Spinal cord (tissue), 10 donors: ENCODE results near the gene LST1. TPM values are rescaled to one million over a fixed set of nuclear protein-coding genes. Genes with fewer than 3 reads are reported as not detected.

Experiments
- DNase-seq, 6 donors: peaks; one replicate each; pipeline versions ENCODE4 v3.0.0 to v3.0.0-alpha.2; 2013 to 2015; ENCODE audit warnings: low spot score in 6 of 6, low read depth in 4 of 6
- H3K27ac ChIP-seq: one replicate; pipeline ENCODE4 v1.5.1; 2013; ENCODE audit warnings: low read depth, low read length, control low read depth
- H3K27me3 ChIP-seq: one replicate; pipeline ENCODE4 v1.6.1; 2013; ENCODE audit warnings: low read length; ENCODE audit not compliant: control insufficient read depth, insufficient read depth
- H3K36me3 ChIP-seq: one replicate; pipeline ENCODE4 v1.6.1; 2013; ENCODE audit warnings: low read length; ENCODE audit not compliant: control insufficient read depth, insufficient read depth
- H3K4me1 ChIP-seq: one replicate; pipeline ENCODE4 v1.6.1; 2013; ENCODE audit warnings: low read length; ENCODE audit not compliant: control insufficient read depth, insufficient read depth
- H3K4me3 ChIP-seq: one replicate; pipeline ENCODE4 v1.5.1; 2013; ENCODE audit warnings: low read depth, low read length, control low read depth
- H3K9me3 ChIP-seq: one replicate; pipeline ENCODE4 v1.6.1; 2013; ENCODE audit warnings: low read length; ENCODE audit not compliant: control insufficient read depth, insufficient read depth
- WGBS: methylation state at CpG from one replicate; pipeline ENCODE4 v1.1.5; 2013; ENCODE audit warnings: missing lambda C conversion rate; ENCODE audit not compliant: insufficient coverage; 5-methylcytosine and 5-hydroxymethylcytosine counted together
- polyA plus RNA-seq, 2 donors: library from polyadenylated mRNA; unstranded; fragments of 120-200 nt; gene quantifications; one replicate each; pipeline ENCODE4 v1.2.1, GENCODE V29; 2013; ENCODE audit not compliant: insufficient read length in 2 of 2
- total RNA-seq, 2 donors: library from RNA; depleted of rRNA in 1 of 2; stranded (reverse); fragments of 120-200 nt in 1 of 2; fragments of >200 nt in 1 of 2; gene quantifications; one replicate each; pipeline versions ENCODE4 v1.2.3 to v1.2.4, GENCODE V29; 2013 to 2014
- donor health status: healthy.

Gene LST1
- total and polyA plus RNA-seq, 4 donors, result 9.0 to 15.2 (median 11.7) TPM

GRCh38 chr6:31579546-31580437 is 6.3 kb upstream of the LST1 start:
- H3K27ac ChIP-seq, result no peak overlapping the region
- peaks cover 22% of the 10 kb centered on the region for H3K4me1 ChIP-seq
- no peaks in the 10 kb centered on the region for H3K36me3 ChIP-seq
- 86% methylated on average over 2 of the region's 8 CpGs for WGBS
- H3K4me3 ChIP-seq, result no peak overlapping the region
- no peaks in the 10 kb centered on the region for H3K9me3 ChIP-seq
- DNase-seq, result no peak
- peaks cover 2% of the 10 kb centered on the region for H3K27me3 ChIP-seq

- H3K4me1 ChIP-seq, result peaks cover 22% of the 10 kb centered on the region
- peak overlapping the region; percentile 85 for H3K27ac ChIP-seq
- no peaks in the 10 kb centered on the region for H3K36me3 ChIP-seq
- H3K27me3 ChIP-seq, result peaks cover 2% of the 10 kb centered on the region
- no peak for DNase-seq
- 38% methylated on average over 11 of the region's 11 CpGs for WGBS
- H3K4me3 ChIP-seq, result peak overlapping the region; percentile 88
- H3K9me3 ChIP-seq, result no peaks in the 10 kb centered on the region
Measured at GRCh38 chr6:31580438-31580740, 5.7 kb upstream of the LST1 start.

- peak; percentile 38 to 94 (median 64) for DNase-seq
- peak overlapping the region; percentile 85 for H3K27ac ChIP-seq
- peaks cover 2% of the 10 kb centered on the region for H3K27me3 ChIP-seq
- peaks cover 22% of the 10 kb centered on the region for H3K4me1 ChIP-seq
- no peaks in the 10 kb centered on the region for H3K36me3 ChIP-seq
- no peaks in the 10 kb centered on the region for H3K9me3 ChIP-seq
- peak overlapping the region; percentile 88 for H3K4me3 ChIP-seq
- WGBS, result under 1% methylated on average over 59 of the region's 62 CpGs
Measured at GRCh38 chr6:31580807-31581433, 5.2 kb upstream of the LST1 start.

- Histone ChIP-seq H3K36me3 (no peaks in the 10 kb centered on the region), H3K4me3 (peak overlapping the region; percentile 88), H3K27ac (peak overlapping the region; percentile 85), H3K9me3 (no peaks in the 10 kb centered on the region), H3K4me1 (peaks cover 23% of the 10 kb centered on the region), H3K27me3 (peaks cover 2% of the 10 kb centered on the region)
- DNase-seq, result no peak
- 23% methylated on average over 12 of the region's 21 CpGs for WGBS
Measured at GRCh38 chr6:31581434-31582229, 4.4 kb upstream of the LST1 start.

- 88% methylated on average over 2 of the region's 3 CpGs for WGBS
- Histone ChIP-seq H3K9me3 (no peaks in the 10 kb centered on the region), H3K27me3 (peaks cover 2% of the 10 kb centered on the region), H3K27ac (peak within 1 kb of the TSS; percentile 85), H3K36me3 (no peaks in the 10 kb centered on the region), H3K4me1 (peaks cover 29% of the 10 kb centered on the region), H3K4me3 (peak within 1 kb of the TSS; percentile 88)
- DNase-seq, result no peak
Measured at GRCh38 chr6:31582230-31582643, 3.8 kb upstream of the LST1 start, which contains the start of gene LTB. Gene LTB, minus strand, starts transcription at chr6:31582424. Its CDS starts 7 bp downstream, at chr6:31582417.

- Histone ChIP-seq H3K9me3 (no peaks in the 10 kb centered on the region), H3K4me1 (peaks cover 40% of the 10 kb centered on the region), H3K27me3 (peaks cover 2% of the 10 kb centered on the region), H3K27ac (no peak overlapping the region), H3K36me3 (no peaks in the 10 kb centered on the region), H3K4me3 (no peak overlapping the region)
- 55% methylated on average over 2 of the region's 2 CpGs for WGBS
- no peak for DNase-seq
Measured at GRCh38 chr6:31585491-31585890, 586 bp upstream of the LST1 start.

GRCh38 chr6:31586599-31587281 is 663 bp downstream of the LST1 start:
- Histone ChIP-seq H3K27me3 (no peaks in the 10 kb centered on the region), H3K4me3 (no peak overlapping the region), H3K27ac (no peak overlapping the region), H3K4me1 (peaks cover 30% of the 10 kb centered on the region), H3K9me3 (no peaks in the 10 kb centered on the region), H3K36me3 (no peaks in the 10 kb centered on the region)
- 60% methylated on average over 8 of the region's 9 CpGs for WGBS
- DNase-seq, result no peak

- 52% methylated on average over 11 of the region's 12 CpGs for WGBS
- H3K27me3 ChIP-seq, result no peaks in the 10 kb centered on the region
- DNase-seq, result peak in 2 of 6 donors; percentile 9 to 33
- no peaks in the 10 kb centered on the region for H3K9me3 ChIP-seq
- H3K4me1 ChIP-seq, result peaks cover 23% of the 10 kb centered on the region
- peak overlapping the region; percentile 16 for H3K4me3 ChIP-seq
- no peaks in the 10 kb centered on the region for H3K36me3 ChIP-seq
- H3K27ac ChIP-seq, result no peak overlapping the region
Measured at GRCh38 chr6:31587791-31588777, 2.0 kb downstream of the LST1 start.
